Natural killer cell (primary cell): ENCODE measurements around the gene CCDC178. TPM values are rescaled to one million over a fixed set of nuclear protein-coding genes. Genes with fewer than 3 reads are reported as not detected.

Experiments used
- ATAC-seq, 3 donors: fragments of 150-1000 bp in 2 of 3; fragments of 200-7000 bp in 1 of 3; cut with Tn5 transposase; 1 replicate in 1 of 3; 2 replicates in 2 of 3; pipeline ENCODE4 v1.10.0; 2021; ENCODE audit warnings: mild to moderate bottlenecking in 2 of 3, moderate library complexity in 2 of 3
- DNase-seq, 2 donors: peaks; one replicate each; pipeline versions ENCODE4 v3.0.0 to v3.0.0-alpha.2; 2013 to 2021; ENCODE audit warnings: mixed read lengths in 1 of 2
- H3K27ac ChIP-seq: one replicate; pipeline ENCODE4 v1.5.1; 2013; ENCODE audit warnings: mild to moderate bottlenecking, low read length
- H3K27me3 ChIP-seq: one replicate; pipeline ENCODE4 v1.6.1; 2013; ENCODE audit warnings: low read length; ENCODE audit not compliant: control insufficient read depth, insufficient read depth
- H3K36me3 ChIP-seq: one replicate; pipeline ENCODE4 v1.6.1; 2013; ENCODE audit warnings: low read length; ENCODE audit not compliant: control insufficient read depth, insufficient read depth
- H3K4me1 ChIP-seq: one replicate; pipeline ENCODE4 v1.6.1; 2013; ENCODE audit warnings: low read length; ENCODE audit not compliant: control insufficient read depth, insufficient read depth
- H3K4me3 ChIP-seq: one replicate; pipeline ENCODE4 v1.5.1; 2013; ENCODE audit warnings: low read length
- H3K9me3 ChIP-seq: one replicate; pipeline ENCODE4 v1.6.1; 2013; ENCODE audit warnings: low read length; ENCODE audit not compliant: control insufficient read depth, insufficient read depth
- H3K27ac Mint-ChIP-seq, 2 donors: one replicate each; pipeline ENCODE4 v1.8.0; 2022; ENCODE audit warnings: mild to moderate bottlenecking in 2 of 2, mixed read lengths in 2 of 2, moderate library complexity in 1 of 2
- H3K27me3 Mint-ChIP-seq, 2 donors: one replicate each; pipeline ENCODE4 v1.8.0; 2022; ENCODE audit warnings: low read depth in 2 of 2, mixed read lengths in 2 of 2
- H3K36me3 Mint-ChIP-seq: one replicate; pipeline ENCODE4 v1.8.0; 2022; ENCODE audit warnings: mixed read lengths
- H3K4me1 Mint-ChIP-seq, 2 donors: one replicate each; pipeline ENCODE4 v1.8.0; 2022; ENCODE audit warnings: mixed read lengths in 2 of 2
- H3K4me3 Mint-ChIP-seq: one replicate; pipeline ENCODE4 v1.8.0; 2022; ENCODE audit warnings: mild to moderate bottlenecking, moderate library complexity, mixed read lengths
- H3K9me3 Mint-ChIP-seq, 2 donors: one replicate each; pipeline ENCODE4 v1.8.0; 2022; ENCODE audit warnings: mixed read lengths in 2 of 2
- CTCF ChIP-seq: fragments of 200-600 bp; IDR thresholded peaks from one replicate; pipeline ENCODE4 v1.8.0; 2022; ENCODE audit warnings: antibody characterized with exemption
- WGBS: methylation state at CpG from one replicate; pipeline ENCODE4 v1.1.7; 2013; ENCODE audit warnings: missing lambda C conversion rate; ENCODE audit not compliant: insufficient coverage; 5-methylcytosine and 5-hydroxymethylcytosine counted together
- intact Hi-C: fragments of 100-400 bp; cut with micrococcal nuclease; formaldehyde crosslinking; loops from one replicate; pipeline ENCODE4 v1.14.2; 2022
- total RNA-seq, 4 donors: library from RNA; stranded (reverse); fragments of 120-200 nt in 1 of 4; gene quantifications; one replicate each; pipeline versions ENCODE4 v1.2.3 to v1.2.4, GENCODE V29; 2013 to 2022

CCDC178 gene
- total RNA-seq, 3 donors from 2014 or later (not counting 1 experiment from before 2014, with no cell fraction given) = not detected

DNA sequence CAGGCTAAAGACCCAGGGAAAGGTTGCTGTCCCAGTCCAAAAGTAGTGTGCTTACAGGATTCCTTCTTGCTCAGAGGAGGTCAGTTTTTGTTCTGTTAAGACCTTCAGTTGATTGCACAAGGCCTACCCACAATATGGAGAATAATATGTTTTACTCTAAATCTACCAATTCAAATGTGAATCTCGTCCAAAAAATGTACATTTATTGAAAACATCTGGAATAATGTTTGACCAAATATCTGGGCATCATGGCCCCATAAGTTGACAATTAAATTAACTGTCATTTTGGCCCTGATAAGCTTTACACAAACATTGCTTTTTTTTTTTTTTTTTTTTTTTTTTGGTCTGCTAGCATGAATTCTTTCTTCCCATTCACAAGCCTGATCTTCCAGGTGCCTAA lies 109.8 kb downstream of the CCDC178 start:
- H3K4me1 Mint-ChIP-seq = no peaks in the 10 kb centered on the region
- no peak for TF ChIP-seq CTCF
- H3K27me3 Mint-ChIP-seq = no peaks in the 10 kb centered on the region
- H3K4me3 ChIP-seq = no peak overlapping the region
- no peak overlapping the region for H3K27ac Mint-ChIP-seq
- no peaks in the 10 kb centered on the region for H3K36me3 ChIP-seq
- no peaks in the 10 kb centered on the region for H3K4me1 ChIP-seq
- H3K9me3 Mint-ChIP-seq = peaks cover 7 to 9% of the 10 kb centered on the region in 2 donors
- WGBS = 45% methylated on average over 1 of the region's 1 CpG
- no peaks in the 10 kb centered on the region for H3K27me3 ChIP-seq
- no peaks in the 10 kb centered on the region for H3K36me3 Mint-ChIP-seq
- intact Hi-C loops = no loop called here
- DNase-seq = no peak
- H3K9me3 ChIP-seq = peaks cover 7% of the 10 kb centered on the region
- ATAC-seq = no peak
- H3K27ac ChIP-seq = no peak overlapping the region
- H3K4me3 Mint-ChIP-seq = no peak overlapping the region

- no CpG with 5 or more reads among the region's 4 CpGs for WGBS
- Mint-ChIP-seq H3K9me3 (peaks cover 6 to 10% of the 10 kb centered on the region in 2 donors), H3K36me3 (no peaks in the 10 kb centered on the region), H3K4me1 (no peaks in the 10 kb centered on the region), H3K4me3 (no peak overlapping the region), H3K27me3 (no peaks in the 10 kb centered on the region), H3K27ac (no peak overlapping the region)
- Histone ChIP-seq H3K27ac (no peak overlapping the region), H3K27me3 (no peaks in the 10 kb centered on the region), H3K4me1 (no peaks in the 10 kb centered on the region), H3K9me3 (peaks cover 3% of the 10 kb centered on the region), H3K36me3 (no peaks in the 10 kb centered on the region), H3K4me3 (no peak overlapping the region)
- intact Hi-C loops = no loop called here
- ATAC-seq (no peak), DNase-seq (no peak)
- TF ChIP-seq CTCF = no peak
Measured at GRCh38 chr18:33326975-33327374, 113.5 kb downstream of the CCDC178 start.

GRCh38 chr18:33317640-33318039 lies 122.9 kb downstream of the CCDC178 start:
- intact Hi-C loops = no loop called here
- H3K4me3 Mint-ChIP-seq = no peak overlapping the region
- no peaks in the 10 kb centered on the region for H3K27me3 Mint-ChIP-seq
- Histone ChIP-seq H3K9me3 (peaks cover 7% of the 10 kb centered on the region), H3K4me3 (no peak overlapping the region), H3K4me1 (no peaks in the 10 kb centered on the region), H3K27me3 (no peaks in the 10 kb centered on the region), H3K36me3 (no peaks in the 10 kb centered on the region), H3K27ac (no peak overlapping the region)
- ATAC-seq (no peak), DNase-seq (no peak)
- H3K27ac Mint-ChIP-seq = no peak overlapping the region
- no peak for TF ChIP-seq CTCF
- H3K4me1 Mint-ChIP-seq = no peaks in the 10 kb centered on the region
- peaks cover 4 to 10% of the 10 kb centered on the region in 2 donors for H3K9me3 Mint-ChIP-seq
- 88% methylated on average over 2 of the region's 2 CpGs for whole genome bisulfite sequencing
- peaks cover 11% of the 10 kb centered on the region for H3K36me3 Mint-ChIP-seq

DNA sequence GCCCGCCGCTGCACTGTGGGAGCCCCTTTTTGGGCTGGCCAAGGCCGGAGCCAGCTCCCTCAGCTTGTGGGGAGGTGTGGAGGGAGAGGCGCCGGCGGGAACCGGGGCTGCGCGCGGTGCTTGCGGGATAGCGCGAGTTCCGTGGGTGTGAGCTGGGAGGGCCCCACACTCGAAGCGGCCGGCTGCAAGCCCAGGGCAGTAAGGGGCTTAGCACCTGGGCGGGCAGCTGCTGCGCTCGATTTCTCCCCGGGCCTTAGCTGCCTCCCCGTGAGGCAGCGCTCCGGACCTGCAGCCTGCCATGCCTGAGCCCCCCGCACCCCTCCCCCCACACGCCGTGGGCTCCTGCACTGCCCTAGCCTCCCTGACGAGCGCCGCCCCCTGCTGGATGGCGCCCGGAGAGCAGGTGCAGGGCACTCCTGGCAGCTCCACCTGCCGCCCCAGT lies 124.4 kb downstream of the CCDC178 start:
- Histone ChIP-seq H3K4me3 (no peak overlapping the region), H3K4me1 (no peaks in the 10 kb centered on the region), H3K36me3 (no peaks in the 10 kb centered on the region), H3K9me3 (peaks cover 18% of the 10 kb centered on the region), H3K27ac (no peak overlapping the region), H3K27me3 (no peaks in the 10 kb centered on the region)
- no peak for TF ChIP-seq CTCF
- DNase-seq (no peak), ATAC-seq (no peak)
- Mint-ChIP-seq H3K27ac (no peak overlapping the region), H3K27me3 (no peaks in the 10 kb centered on the region), H3K4me3 (no peak overlapping the region), H3K36me3 (peaks cover 11% of the 10 kb centered on the region), H3K4me1 (no peaks in the 10 kb centered on the region), H3K9me3 (peaks cover 4 to 10% of the 10 kb centered on the region in 2 donors)
- WGBS = 94% methylated on average over 32 of the region's 33 CpGs
- intact Hi-C loops = no loop called here
